ENCODE data around the gene DNAJC1.
"Not testable (repeated sequence)": the region's sequence is repeated elsewhere in the genome, so short reads cannot be mapped to it uniquely, and the experiment has no call there.

DNAJC1 gene

GRCh38 chr10:21822273-21822672, 181.3 kb downstream of the DNAJC1 start:
- not testable (repeated sequence) for DNase-seq

- no peak for DNase-seq
Observed at GRCh38 chr10:21820952-21821351, 182.6 kb downstream of the DNAJC1 start.

GRCh38 chr10:21818416-21818815, 185.1 kb downstream of the DNAJC1 start:
- not testable (repeated sequence) for DNase-seq

GRCh38 chr10:21814866-21815265, 188.7 kb downstream of the DNAJC1 start:
- no peak for DNase-seq

GRCh38 chr10:21813946-21814345, 189.6 kb downstream of the DNAJC1 start:
- no peak for DNase-seq

GRCh38 chr10:21811245-21811585, 192.3 kb downstream of the DNAJC1 start:
- no peak for DNase-seq

- no peak for DNase-seq
Observed at GRCh38 chr10:21810582-21811244, 192.8 kb downstream of the DNAJC1 start.

- DNase-seq, result no peak
Observed at GRCh38 chr10:21808550-21808949, 195.0 kb downstream of the DNAJC1 start.

- DNase-seq, result no peak
Observed at GRCh38 chr10:21807180-21807579, 196.3 kb downstream of the DNAJC1 start.

GRCh38 chr10:21803374-21803773, 200.2 kb downstream of the DNAJC1 start:
- no peak for DNase-seq

- no peak for DNase-seq
Observed at GRCh38 chr10:21801609-21802008, 201.9 kb downstream of the DNAJC1 start.

- DNase-seq, result no peak
Observed at GRCh38 chr10:21797984-21798765, 205.4 kb downstream of the DNAJC1 start.

GRCh38 chr10:21797533-21797932, 206.0 kb downstream of the DNAJC1 start:
- no peak for DNase-seq

GRCh38 chr10:21791276-21791675, 212.3 kb downstream of the DNAJC1 start:
- DNase-seq, result no peak

GRCh38 chr10:21776883-21777282, 226.6 kb downstream of the DNAJC1 start:
- no peak for DNase-seq

GRCh38 chr10:21771219-21771618, 232.3 kb downstream of the DNAJC1 start:
- no peak for DNase-seq

GRCh38 chr10:21769041-21769440, 234.5 kb downstream of the DNAJC1 start:
- no peak for DNase-seq

- no peak for DNase-seq
Observed at GRCh38 chr10:21764466-21765189, 238.9 kb downstream of the DNAJC1 start.

- no peak for DNase-seq
Observed at GRCh38 chr10:21760332-21760731, 243.2 kb downstream of the DNAJC1 start.

GRCh38 chr10:21759232-21759631, 244.3 kb downstream of the DNAJC1 start:
- no peak for DNase-seq

- no peak for DNase-seq
Observed at GRCh38 chr10:21758696-21759095, 244.8 kb downstream of the DNAJC1 start.

- no peak for DNase-seq
Observed at GRCh38 chr10:21758239-21758638, 245.3 kb downstream of the DNAJC1 start.

- DNase-seq, result no peak
Observed at GRCh38 chr10:21757185-21757901, 246.2 kb downstream of the DNAJC1 start.

All from GOT3 (cell line).